B cell (primary cell): ENCODE measurements around the gene FAM53B. TPM values are rescaled to one million over a fixed set of nuclear protein-coding genes. Genes with fewer than 3 reads are reported as not detected.

ENCODE experiments used
- ATAC-seq: fragments of 200-7000 bp; cut with Tn5 transposase; one replicate; pipeline ENCODE4 v1.10.0; 2021; ENCODE audit warnings: low read depth, mild to moderate bottlenecking, moderate number of reproducible peaks, moderate library complexity
- CTCF ChIA-PET: fragments of 350-600 bp; sonication (Branson Sonifier 250); formaldehyde crosslinking; loops from one replicate; lab custom pipeline; 2021; ENCODE audit warnings: antibody characterized with exemption, inconsistent platforms; lab: Charles Lee
- POLR2A ChIA-PET: fragments of 350-600 bp; sonication (Branson Sonifier 250); formaldehyde crosslinking; loops from one replicate; lab custom pipeline; 2021; ENCODE audit warnings: antibody characterized with exemption; lab: Charles Lee
- DNase-seq: peaks from one replicate; pipeline ENCODE4 v3.0.0; 2013
- H2AFZ ChIP-seq: 2 replicates; pipeline ENCODE4 v1.6.1; 2012; ENCODE audit warnings: mild to moderate bottlenecking, low read depth, low read length; ENCODE audit not compliant: insufficient read depth, poor library complexity, severe bottlenecking
- H3K27ac ChIP-seq, 2 donors: 1 replicate in 1 of 2; 2 replicates in 1 of 2; pipeline ENCODE4 v1.5.1; 2012 to 2013; ENCODE audit warnings: low read length in 2 of 2, mild to moderate bottlenecking in 2 of 2, moderate library complexity in 1 of 2
- H3K27me3 ChIP-seq, 4 experiments: fragments of 200-600 bp in 1 of 4; sonication (generic) in 1 of 4; replicated peaks in 1 of 4; 1 replicate in 2 of 4; 2 replicates in 2 of 4; pipeline versions ENCODE4 v1.6.1 to v1.7.0; 2013 to 2016; ENCODE audit warnings: low read length in 3 of 4, mild to moderate bottlenecking in 2 of 4, mixed read lengths in 1 of 4, moderate library complexity in 1 of 4; ENCODE audit not compliant: insufficient read depth in 4 of 4, control insufficient read depth in 3 of 4; ENCODE audit errors: control extremely low read depth in 1 of 4
- H3K36me3 ChIP-seq, 2 experiments: replicated peaks in 1 of 2; 1 replicate in 1 of 2; 2 replicates in 1 of 2; pipeline versions ENCODE4 v1.6.1 to v1.7.1; 2013; ENCODE audit warnings: low read length in 1 of 2; ENCODE audit not compliant: insufficient read depth in 2 of 2, control insufficient read depth in 1 of 2; ENCODE audit errors: control extremely low read depth in 1 of 2, extremely low read depth in 1 of 2
- H3K4me1 ChIP-seq, 2 donors: fragments of 200-600 bp in 1 of 2; sonication (generic) in 1 of 2; 1 replicate in 1 of 2; 2 replicates in 1 of 2; pipeline versions ENCODE4 v1.5.1 to v1.6.1; 2013 to 2017; ENCODE audit warnings: low read length in 2 of 2; ENCODE audit not compliant: control insufficient read depth in 2 of 2, insufficient read depth in 2 of 2
- H3K4me2 ChIP-seq: replicated peaks from 2 replicates; pipeline ENCODE3; 2012; ENCODE audit warnings: mild to moderate bottlenecking, low read depth, low read length; ENCODE audit not compliant: poor library complexity, severe bottlenecking
- H3K4me3 ChIP-seq, 5 experiments: fragments of 200-600 bp in 1 of 5; sonication (generic) in 1 of 5; 1 replicate in 3 of 5; 2 replicates in 2 of 5; pipeline versions ENCODE4 v1.5.1 to v1.7.0; 2011 to 2016; ENCODE audit warnings: low read length in 4 of 5, mild to moderate bottlenecking in 4 of 5, low read depth in 2 of 5, control low read depth in 1 of 5, moderate library complexity in 1 of 5; ENCODE audit not compliant: insufficient read depth in 1 of 5; ENCODE audit errors: control extremely low read depth in 1 of 5, extremely low read depth in 1 of 5
- H3K79me2 ChIP-seq: fragments of 200-600 bp; sonication (generic); one replicate; pipeline ENCODE4 v1.6.0; 2016; ENCODE audit warnings: low read length; ENCODE audit not compliant: control insufficient read depth, insufficient read depth
- H3K9ac ChIP-seq: fragments of 200-600 bp; sonication (generic); 2 replicates; pipeline ENCODE4 v1.6.1; 2017; ENCODE audit warnings: mild to moderate bottlenecking, low read length, moderate library complexity
- H3K9me3 ChIP-seq, 3 donors: one replicate each; pipeline versions ENCODE4 v1.6.1 to v1.7.1; 2013; ENCODE audit warnings: low read length in 2 of 3; ENCODE audit not compliant: control insufficient read depth in 2 of 3, insufficient read depth in 1 of 3; ENCODE audit errors: control extremely low read depth in 1 of 3
- H4K20me1 ChIP-seq: 2 replicates; pipeline ENCODE4 v1.6.0; 2012; ENCODE audit warnings: mild to moderate bottlenecking, low read length; ENCODE audit not compliant: insufficient read depth, control insufficient read depth, poor library complexity, severe bottlenecking
- H3K27ac Mint-ChIP-seq: one replicate; pipeline ENCODE4 v1.8.0; 2021; ENCODE audit warnings: mixed read lengths
- H3K27me3 Mint-ChIP-seq: one replicate; pipeline ENCODE4 v1.8.0; 2021; ENCODE audit warnings: mixed read lengths
- H3K4me1 Mint-ChIP-seq: one replicate; pipeline ENCODE4 v1.8.0; 2021; ENCODE audit warnings: mixed read lengths
- H3K4me3 Mint-ChIP-seq: one replicate; pipeline ENCODE4 v1.8.0; 2021; ENCODE audit warnings: mixed read lengths
- H3K9me3 Mint-ChIP-seq: one replicate; pipeline ENCODE4 v1.8.0; 2022; ENCODE audit warnings: mixed read lengths; ENCODE audit not compliant: insufficient read depth
- EZH2 ChIP-seq: IDR thresholded peaks from 2 replicates; pipeline ENCODE4 v1.6.1; 2012; ENCODE audit warnings: borderline replicate concordance, low read depth, mild to moderate bottlenecking, moderate library complexity, low read length; ENCODE audit not compliant: insufficient read depth, poor library complexity, severe bottlenecking
- WGBS: methylation state at CpG from one replicate; pipeline ENCODE4 v1.1.5; 2013; ENCODE audit warnings: missing lambda C conversion rate; ENCODE audit not compliant: insufficient coverage; 5-methylcytosine and 5-hydroxymethylcytosine counted together
- intact Hi-C: fragments of 100-400 bp; cut with micrococcal nuclease; formaldehyde crosslinking; loops from one replicate; pipeline ENCODE4 v1.10.0; 2022
- polyA plus RNA-seq: library from polyadenylated mRNA; depleted of rRNA; stranded (reverse); fragments of >200 nt; gene quantifications from 2 replicates; pipeline ENCODE4 v1.2.3, GENCODE V29; 2012
- total RNA-seq, 2 donors: library from RNA; stranded (reverse); fragments of 120-200 nt in 1 of 2; gene quantifications; 1 replicate in 1 of 2; 2 replicates in 1 of 2; pipeline versions ENCODE4 v1.2.3 to v1.2.4, GENCODE V29; 2013 to 2022
- TF ChIP-seq, protein P1 (sequence below): fragments of 200-600 bp; IDR thresholded peaks from one replicate; pipeline ENCODE4 v1.8.0; 2022; ENCODE audit warnings: antibody characterized with exemption, mild to moderate bottlenecking

FAM53B gene
- total and polyA plus RNA-seq, 2 donors (not counting 1 experiment from before 2014, with no cell fraction given) = 51.2 to 186 TPM

GRCh38 chr10:124657806-124658205 is 86.4 kb downstream of the FAM53B start:
- POLR2A ChIA-PET = interaction anchor here (1.1 kb wide), 1 partner anchor 16 kb away, joined by 3 read pairs; no protein-coding TSS in a partner anchor
- WGBS = 75% methylated on average over 5 of the region's 9 CpGs
- Mint-ChIP-seq H3K9me3 (no peaks in the 10 kb centered on the region), H3K27me3 (no peaks in the 10 kb centered on the region), H3K4me3 (peak overlapping the region; percentile 47), H3K27ac (peak overlapping the region; percentile 87), H3K4me1 (peaks cover 85% of the 10 kb centered on the region)
- Histone ChIP-seq H4K20me1 (peaks cover 87% of the 10 kb centered on the region), H2AFZ (no peak overlapping the region), H3K79me2 (peaks cover 96% of the 10 kb centered on the region), H3K27ac (peak overlapping the region; percentile 44 to 65), H3K9ac (no peak overlapping the region), H3K36me3 (peaks cover 4 to 77% of the 10 kb centered on the region in 2 experiments), H3K27me3 (no peaks in the 10 kb centered on the region), H3K4me1 (peaks cover 75 to 84% of the 10 kb centered on the region in 2 donors), H3K9me3 (no peaks in the 10 kb centered on the region), H3K4me3 (no peak overlapping the region), H3K4me2 (peak overlapping the region; percentile 10)
- CTCF ChIA-PET = interaction anchor here (0.8 to 4.5 kb wide), 9 partner anchors 11 to 254 kb away, joined by 3 to 27 read pairs (median 4); no protein-coding TSS in a partner anchor
- peak; percentile 55 for DNase-seq
- peak; percentile 52 for ATAC-seq
- intact Hi-C loops = no loop called here
- no peak for TF ChIP-seq EZH2
- TF ChIP-seq, protein P1, sequence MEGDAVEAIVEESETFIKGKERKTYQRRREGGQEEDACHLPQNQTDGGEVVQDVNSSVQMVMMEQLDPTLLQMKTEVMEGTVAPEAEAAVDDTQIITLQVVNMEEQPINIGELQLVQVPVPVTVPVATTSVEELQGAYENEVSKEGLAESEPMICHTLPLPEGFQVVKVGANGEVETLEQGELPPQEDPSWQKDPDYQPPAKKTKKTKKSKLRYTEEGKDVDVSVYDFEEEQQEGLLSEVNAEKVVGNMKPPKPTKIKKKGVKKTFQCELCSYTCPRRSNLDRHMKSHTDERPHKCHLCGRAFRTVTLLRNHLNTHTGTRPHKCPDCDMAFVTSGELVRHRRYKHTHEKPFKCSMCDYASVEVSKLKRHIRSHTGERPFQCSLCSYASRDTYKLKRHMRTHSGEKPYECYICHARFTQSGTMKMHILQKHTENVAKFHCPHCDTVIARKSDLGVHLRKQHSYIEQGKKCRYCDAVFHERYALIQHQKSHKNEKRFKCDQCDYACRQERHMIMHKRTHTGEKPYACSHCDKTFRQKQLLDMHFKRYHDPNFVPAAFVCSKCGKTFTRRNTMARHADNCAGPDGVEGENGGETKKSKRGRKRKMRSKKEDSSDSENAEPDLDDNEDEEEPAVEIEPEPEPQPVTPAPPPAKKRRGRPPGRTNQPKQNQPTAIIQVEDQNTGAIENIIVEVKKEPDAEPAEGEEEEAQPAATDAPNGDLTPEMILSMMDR = no peak

DNA sequence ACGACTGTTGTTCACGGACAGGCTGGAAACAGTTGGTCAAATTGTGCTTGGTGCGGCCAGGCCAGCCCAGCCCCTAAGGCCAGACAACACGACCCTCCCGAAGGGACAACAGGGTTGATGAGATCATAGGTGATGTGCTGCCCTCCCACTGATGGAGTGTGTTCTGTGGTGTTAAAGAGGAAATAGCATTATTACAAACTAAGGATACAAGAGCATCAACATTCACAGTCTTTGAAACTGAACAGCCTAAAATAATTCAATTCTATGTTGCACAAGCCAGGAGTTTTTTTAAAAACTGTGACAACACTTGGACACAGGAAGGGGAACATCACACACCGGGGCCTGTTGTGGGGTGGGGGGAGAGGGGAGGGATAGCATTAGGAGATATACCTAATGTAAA is 87.6 kb downstream of the FAM53B start:
- H3K4me3 ChIP-seq = no peak overlapping the region
- POLR2A ChIA-PET = no interaction called here
- intact Hi-C loops = no loop called here
- Mint-ChIP-seq H3K4me1 (peaks cover 88% of the 10 kb centered on the region), H3K27me3 (no peaks in the 10 kb centered on the region), H3K9me3 (no peaks in the 10 kb centered on the region), H3K4me3 (no peak overlapping the region), H3K27ac (peak overlapping the region; percentile 60)
- CTCF ChIA-PET = interaction anchor here (0.7 to 4.2 kb wide), 4 partner anchors 9 to 127 kb away, joined by 3 to 19 read pairs (median 4); no protein-coding TSS in a partner anchor
- WGBS = 89% methylated on average over 2 of the region's 6 CpGs
- peaks cover 86% of the 10 kb centered on the region for H4K20me1 ChIP-seq
- H3K36me3 ChIP-seq = peaks cover 4 to 74% of the 10 kb centered on the region in 2 experiments
- TF ChIP-seq, protein P1 = no peak
- TF ChIP-seq EZH2 = no peak
- H3K4me1 ChIP-seq = peaks cover 86 to 93% of the 10 kb centered on the region in 2 donors
- H3K79me2 ChIP-seq = peaks cover 96% of the 10 kb centered on the region
- no peaks in the 10 kb centered on the region for H3K27me3 ChIP-seq
- peak overlapping the region in 1 of 2 donors; percentile 92 for H3K27ac ChIP-seq
- no peaks in the 10 kb centered on the region for H3K9me3 ChIP-seq
- H2AFZ ChIP-seq = no peak overlapping the region
- ATAC-seq = no peak
- H3K4me2 ChIP-seq = no peak overlapping the region
- no peak overlapping the region for H3K9ac ChIP-seq
- no peak for DNase-seq
